HG02763 (cell line): Measurements from ENCODE around the gene MRPS23.

Experiments used
- ATAC-seq: cut with Tn5 transposase; IDR thresholded peaks from one replicate; pipeline ENCODE4 v1.9.1; 2021; ENCODE audit warnings: mild to moderate bottlenecking, moderate library complexity; ENCODE audit not compliant: unreplicated experiment

MRPS23 gene

DNA sequence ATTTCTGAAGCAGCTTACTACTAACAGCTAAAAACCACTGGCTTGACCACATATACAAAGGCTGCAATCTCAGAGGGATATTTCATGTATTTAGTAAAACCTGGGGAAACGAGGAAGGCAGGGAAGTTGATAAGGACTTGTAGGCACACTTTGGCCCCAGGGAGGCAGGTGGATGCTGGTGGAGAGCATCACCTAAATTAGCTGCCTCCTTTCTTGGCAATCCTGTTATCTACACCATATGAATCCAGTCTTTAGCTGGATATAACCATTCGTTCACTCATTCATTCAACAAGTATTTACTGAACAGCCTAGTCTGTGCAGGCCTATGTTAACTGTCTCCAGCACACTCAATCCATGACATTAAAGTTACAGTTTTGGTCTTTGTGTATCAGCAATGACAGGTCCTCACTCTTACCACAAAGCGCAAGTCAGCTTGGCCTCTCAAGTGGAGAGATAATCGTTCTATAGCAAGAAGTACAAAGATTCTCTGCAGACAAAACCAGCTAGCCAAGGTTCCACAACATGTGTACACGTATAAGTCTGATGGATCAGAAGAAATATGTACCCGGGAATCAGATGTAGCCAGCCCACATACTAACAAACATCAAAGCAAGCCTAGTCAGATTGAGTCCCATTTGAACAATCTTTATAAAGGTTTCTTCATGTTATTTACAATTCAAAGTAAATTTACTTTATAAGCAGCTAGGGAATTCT is 10.8 kb downstream of the MRPS23 start:
- ATAC-seq: no peak

DNA sequence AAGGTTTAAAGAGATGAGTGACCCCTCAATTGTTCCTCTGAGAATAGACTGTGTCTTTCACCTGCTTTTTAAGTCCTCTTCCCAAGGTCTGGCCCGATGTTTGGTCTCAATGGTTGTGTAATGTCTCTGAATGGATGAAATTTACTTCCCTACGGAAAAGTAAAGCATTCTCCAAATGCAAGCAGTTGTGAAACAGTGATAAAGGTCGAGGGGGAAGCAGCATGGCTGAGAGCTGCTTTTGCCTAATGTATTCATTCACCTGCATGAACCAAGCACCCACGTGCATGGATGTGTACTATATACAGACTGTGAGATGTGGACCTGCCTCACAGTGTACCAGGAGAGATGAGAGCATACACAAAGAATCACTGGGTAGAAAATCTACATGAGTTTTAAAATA is 11.4 kb downstream of the MRPS23 start:
- no peak for ATAC-seq

DNA sequence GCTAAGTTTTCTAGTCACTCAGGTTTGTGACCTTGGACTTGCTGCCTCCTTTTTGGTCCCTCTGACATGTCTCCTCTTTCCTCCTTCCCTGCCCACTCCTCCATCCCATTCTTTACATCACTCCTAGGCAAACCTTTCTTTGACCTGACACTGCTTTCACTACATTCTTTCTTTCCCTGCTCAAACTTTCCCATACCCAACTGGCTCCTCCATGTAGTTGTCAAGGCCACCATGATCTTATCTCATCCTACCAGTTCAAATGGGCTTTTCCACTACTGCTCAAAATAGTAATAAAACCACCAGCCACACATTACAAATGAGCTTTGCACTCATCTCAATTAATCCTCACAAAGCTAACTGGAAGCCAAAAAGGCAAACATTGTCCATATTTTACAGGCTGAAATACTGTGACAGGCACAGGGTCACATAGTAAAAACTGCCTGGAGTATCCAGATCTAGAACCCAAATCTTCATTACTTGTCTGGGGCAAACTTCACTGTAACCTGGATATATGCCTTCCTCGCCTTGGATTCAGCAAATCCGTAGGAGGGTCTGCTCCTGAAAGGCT is 14.4 kb downstream of the MRPS23 start:
- ATAC-seq: no peak

DNA sequence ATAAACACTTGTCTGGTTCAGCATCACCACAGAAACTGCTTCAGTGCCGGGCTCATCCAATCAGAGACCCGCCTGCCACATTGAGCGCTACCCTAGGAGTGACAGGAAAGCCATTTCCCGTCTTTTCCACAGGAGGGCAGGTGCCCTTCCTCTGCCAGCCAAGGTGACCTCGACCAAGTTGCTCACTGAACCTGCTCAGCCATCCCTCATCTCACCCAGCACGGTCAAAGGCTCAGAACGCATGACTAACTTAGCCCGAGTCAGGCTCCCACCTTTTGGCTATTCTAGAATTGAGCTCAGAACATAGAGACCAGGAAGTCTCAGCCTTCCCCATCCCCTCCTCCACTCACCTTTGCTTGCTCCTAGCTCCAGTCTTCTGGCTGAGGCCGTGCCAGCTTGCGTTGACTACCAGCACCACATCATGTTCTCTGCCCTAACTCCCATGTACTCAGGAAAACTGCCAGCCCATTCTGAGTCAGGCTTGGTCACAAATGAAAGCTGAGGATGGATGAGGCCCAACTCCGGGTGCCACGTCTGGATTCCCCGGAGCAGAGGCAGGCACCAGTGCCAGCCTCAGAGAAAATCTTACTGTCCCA is 15.6 kb downstream of the MRPS23 start:
- ATAC-seq: no peak

DNA sequence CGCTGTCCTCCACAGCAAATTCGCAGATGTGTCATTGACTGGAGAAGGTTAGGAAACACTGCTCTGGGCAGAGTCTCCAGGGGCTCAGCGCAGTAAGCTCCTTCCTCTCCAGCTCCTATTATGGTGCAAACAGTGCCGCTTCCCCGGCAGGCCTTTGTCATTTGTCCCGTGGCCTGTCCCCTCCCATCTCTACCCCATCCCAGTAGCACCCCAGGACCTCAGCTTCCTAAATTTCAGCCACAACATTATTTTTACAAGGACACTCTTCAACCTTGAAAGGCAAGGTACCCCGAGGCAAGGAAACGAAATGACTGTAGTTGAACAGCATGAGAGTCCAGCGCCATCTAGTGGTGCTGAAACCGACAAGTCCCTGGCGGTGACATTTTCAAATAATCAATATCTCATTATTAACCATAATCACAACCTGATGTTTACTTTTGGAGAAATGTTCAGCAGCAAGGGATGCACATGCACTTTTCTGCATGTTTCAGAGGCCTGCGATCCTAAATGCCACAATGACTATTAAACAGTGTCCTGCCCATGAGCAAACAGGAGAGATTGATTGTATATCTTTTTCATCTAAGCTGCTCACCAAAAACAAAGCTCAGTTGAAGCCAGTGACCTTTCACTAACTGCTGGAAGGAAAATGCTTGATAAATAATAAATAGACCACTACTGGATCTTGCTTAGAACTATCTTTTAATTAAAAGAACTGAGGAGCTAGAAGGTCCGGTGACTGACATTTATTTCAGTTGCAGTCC is 16.5 kb downstream of the MRPS23 start:
- ATAC-seq: no peak

DNA sequence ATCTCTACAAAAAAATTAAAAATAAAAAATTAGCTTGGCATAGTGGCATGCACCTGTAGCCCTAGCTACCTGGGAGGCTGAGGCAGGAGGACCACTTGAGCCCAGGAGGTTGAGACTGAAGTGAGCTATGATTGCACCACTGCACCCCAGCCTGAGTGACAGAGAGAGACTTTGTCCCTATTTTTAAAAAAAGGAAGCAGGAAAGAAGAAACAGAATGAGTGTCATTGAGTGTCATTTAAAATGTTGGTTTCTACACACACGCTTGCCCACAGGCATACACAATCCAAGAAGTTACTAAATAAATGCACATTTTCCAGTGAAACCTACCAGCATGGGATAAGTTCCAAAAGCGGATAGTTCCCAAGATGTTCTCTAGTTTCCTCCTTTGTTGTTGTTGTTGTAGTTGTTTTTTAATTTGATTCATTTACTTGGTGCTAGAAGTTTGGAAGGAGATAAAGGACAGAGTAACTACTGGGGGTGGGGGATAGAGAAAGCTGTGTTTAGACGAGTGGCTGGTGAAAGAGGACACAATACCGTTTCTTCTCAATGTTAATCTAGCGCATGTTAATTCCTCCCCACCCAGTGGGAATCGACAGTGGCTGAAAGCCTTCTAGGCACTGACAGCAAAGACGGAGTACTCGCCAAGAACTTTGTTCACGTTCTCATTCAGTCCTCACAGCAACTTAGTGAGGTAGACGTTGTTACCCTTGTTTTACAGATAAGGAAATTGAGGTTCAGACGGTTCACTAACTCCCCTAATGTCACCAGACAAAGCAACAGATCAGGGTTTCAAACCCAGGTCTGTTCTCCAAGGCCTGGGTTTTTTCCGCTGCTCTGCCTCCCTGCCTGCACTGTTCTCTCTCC is 17.3 kb downstream of the MRPS23 start:
- ATAC-seq: no peak

DNA sequence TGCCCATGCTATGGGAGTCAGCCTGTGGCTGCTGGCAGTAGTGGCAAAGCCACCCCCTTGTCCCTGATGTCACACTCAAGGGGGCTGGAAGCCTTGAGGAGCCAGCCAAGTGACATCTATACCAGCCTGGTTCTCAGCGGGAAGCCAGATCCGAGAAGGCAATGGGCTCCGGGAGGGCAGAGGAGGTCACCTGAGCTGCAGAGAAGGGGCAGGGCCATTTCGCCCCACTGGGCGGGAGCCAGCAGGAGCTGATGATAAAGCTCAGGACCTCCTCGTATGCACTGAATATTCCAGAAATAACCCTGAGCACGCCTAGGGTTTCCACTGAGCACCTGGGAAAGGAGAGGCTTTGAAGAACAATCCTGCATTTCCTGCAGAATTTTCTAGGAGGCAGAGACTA is 19.0 kb downstream of the MRPS23 start:
- ATAC-seq: no peak

DNA sequence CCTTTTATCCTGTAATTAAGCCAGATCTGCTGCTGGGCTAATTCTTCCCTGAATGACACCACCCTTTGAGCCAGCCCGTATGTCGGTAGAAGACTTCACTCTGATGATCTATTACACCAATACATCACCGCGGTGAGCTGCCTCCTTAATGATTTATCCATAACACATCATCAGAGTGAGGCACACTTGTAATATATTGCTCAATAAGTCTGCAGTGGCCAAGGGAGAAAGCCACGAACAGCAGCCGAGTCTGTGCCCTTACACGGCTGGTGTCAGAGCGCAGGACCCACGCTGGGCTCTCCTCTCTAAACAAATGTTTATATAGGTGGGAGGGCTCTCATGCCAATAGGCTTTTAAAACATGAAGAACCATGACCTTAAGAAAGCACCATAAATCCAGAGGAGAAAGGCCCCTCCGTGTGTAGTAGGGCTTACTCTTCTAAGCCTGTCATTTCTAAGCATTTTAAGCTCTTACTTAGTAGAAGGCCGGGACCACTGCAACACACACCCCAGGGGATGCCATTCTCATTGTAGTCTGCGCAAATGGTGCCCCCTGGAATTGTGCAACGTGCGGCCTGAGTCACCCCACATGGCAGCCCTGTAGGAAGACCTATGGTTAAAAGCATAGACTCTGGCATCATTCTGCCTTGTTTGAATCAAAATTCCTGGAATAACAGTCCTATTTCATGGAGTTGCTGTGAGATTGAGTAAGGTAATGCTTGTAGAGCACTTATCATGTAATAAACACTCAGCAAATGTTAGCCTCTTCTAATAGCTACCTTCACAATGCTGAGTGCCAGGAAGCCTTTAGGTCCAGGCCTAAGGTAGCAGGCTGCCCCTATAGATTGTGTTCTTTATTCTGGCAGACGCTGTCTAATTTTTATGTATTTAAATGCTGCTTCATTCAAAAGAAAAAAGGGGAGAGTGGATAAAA is 26.1 kb downstream of the MRPS23 start:
- no peak for ATAC-seq

DNA sequence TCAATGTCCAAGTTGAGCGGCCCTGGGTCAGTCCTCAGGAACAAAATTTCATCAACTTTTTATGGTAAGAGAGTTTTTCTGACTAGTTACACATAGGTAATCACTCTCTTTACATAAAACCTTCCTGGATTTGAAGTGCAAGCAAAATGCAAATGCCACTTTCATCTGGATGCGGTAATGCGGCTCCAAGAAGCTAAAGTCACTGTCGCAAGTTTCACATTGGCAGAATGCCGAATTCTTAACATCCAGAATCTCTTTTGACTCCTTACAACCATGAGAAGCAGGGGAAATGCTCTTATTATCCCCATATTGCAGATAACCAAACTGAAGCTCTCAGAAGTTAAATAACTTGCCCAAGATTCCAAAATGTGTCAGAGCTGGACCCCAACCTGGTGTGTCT is 30.0 kb downstream of the MRPS23 start:
- no peak for ATAC-seq

DNA sequence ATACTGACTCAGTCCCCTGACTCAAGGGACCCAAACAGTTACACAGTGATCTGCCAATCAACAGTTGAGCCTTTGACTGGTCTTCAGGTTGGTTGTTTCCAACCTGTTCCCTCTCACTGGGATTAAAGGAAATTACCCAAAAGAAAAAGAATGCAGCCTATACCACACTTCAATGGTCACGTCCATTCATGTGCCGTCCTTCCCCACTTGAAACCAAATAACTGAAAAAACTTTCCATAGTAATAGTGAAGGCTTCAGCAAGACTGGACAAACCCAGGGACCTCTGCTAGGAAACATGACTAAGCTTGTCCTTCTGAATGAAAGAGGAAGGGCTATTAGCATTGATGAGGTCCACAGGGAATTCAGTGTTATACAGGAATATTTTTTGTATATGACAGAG is 30.6 kb downstream of the MRPS23 start:
- no peak for ATAC-seq

DNA sequence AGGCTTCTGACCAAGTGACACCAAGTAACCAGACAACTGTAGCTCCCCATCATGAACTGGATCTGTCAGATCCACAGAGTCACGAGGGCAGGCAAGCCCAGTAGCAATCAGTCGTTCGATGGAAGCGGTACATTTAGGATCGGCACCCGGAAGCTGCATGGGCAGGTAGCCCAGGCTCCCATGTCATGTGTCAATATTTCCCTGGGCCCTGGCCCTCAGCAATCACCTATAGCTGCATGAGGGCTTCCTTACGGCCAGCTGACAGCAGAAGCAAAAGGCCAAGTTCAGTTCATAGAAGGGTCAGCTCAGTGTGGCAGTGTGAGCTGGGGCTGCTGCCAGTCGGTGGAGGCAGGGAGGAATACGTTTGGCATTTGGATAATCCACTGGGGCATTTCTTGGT is 31.8 kb downstream of the MRPS23 start:
- no peak for ATAC-seq

DNA sequence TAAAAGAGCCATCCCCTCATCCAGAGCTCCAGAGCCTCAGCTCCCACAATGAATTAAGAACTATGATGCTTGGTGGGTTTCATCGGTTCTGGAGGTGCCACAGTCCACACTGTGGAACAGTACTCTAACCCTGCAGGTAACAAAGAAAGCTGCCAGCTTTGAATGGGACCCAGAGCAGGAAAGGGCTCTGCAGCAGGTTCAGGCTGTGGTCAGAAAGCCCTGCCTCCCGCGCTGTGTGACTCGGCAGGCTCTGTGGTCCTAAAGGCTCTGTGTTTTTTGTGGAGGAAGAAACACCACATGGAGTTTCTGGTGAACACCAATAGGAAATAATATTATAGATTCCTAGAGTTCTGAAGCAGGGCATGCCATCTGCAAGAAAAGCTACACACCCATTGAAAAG is 32.5 kb downstream of the MRPS23 start:
- ATAC-seq: no peak

DNA sequence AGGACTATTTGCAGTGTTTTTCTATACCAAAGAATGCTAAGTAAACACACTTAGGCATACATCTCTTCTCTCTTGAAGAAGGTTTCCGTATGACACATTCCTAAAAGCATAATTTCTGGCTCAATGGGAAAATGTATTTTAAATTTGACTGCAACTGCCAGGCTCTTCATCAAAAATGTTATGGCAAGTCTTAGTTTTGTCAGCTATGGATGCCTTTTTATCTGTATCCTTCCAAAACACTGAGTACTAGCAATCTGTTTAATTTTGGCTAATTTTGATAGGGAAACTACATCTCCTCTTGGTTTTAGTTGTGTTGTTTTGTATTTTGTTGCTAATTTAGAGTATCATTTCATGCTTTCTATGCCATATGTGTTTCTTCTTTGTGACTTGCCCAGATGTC is 35.4 kb downstream of the MRPS23 start:
- ATAC-seq: no peak

DNA sequence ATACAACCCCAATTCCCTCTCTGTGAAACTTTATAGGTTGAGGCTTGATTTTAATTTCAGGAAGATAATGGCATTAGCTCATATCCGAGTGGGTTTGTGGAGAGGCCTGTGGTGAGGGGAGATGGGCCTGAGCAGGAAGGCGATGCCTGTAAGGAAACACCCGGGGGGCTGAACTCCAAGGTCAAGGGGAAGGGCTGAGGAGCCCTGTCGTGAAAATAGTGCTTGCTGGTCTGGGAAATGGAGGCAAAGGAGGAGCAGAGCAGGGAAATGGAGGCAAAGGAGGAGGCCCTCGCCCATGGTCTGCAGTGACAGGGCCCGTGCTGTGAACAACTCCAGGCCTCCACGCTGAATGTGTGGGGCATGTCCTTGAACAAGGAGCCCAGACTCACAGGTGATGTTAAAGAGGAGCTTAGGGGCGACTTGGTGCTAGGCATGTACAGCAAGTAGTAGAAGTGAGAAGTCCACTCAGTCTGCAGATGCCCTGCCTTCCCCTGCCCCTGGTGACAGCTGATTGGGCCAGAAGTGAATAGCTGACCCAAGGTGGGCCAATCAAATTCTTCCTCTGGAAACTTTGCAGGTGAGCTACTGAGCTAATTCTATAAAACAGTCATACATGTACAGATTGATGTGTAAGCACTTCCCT is 38.1 kb downstream of the MRPS23 start:
- ATAC-seq: no peak

DNA sequence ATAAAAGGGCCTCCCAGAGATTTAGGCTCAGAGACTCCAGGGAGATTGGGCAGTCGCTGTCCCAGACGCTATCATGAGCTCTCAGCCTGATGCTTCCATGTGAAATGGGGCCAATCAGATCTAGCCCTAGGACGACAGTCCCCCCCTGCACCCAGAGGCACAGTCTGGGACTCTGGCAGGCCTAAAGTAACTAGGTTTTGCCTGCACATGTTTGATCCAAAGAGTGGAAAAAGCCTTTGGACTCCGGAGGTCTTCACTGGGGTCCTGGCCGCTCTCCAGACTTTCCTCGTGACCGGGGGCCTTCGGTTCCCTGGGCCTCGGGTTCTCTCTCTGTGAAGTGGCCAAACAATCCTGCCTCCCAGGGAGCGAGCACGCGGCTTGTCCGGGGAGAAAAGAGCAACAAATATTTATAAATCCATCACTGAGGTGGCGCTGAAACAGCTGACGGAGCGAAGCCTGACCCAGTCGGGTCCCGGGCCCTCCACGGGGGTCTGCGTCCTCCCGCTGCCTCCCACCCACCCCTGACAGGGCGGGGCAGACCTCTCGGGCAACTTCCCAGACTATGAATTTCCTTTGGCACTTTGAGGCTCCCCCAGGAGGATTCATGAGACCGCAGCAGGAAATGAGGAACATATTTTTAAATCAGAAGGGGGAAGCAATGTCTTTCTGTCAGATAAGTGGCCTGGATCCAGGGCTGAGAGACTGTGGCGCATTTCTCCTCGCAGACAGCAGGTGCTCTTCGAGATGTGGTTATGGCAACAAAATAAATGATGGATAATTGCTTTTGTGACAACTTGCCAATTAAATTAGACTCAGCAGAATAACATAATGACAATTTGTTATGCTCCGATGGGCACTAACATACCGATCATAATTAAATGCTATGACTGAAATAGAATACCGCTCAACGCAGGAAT is 38.9 kb downstream of the MRPS23 start:
- ATAC-seq: no peak

DNA sequence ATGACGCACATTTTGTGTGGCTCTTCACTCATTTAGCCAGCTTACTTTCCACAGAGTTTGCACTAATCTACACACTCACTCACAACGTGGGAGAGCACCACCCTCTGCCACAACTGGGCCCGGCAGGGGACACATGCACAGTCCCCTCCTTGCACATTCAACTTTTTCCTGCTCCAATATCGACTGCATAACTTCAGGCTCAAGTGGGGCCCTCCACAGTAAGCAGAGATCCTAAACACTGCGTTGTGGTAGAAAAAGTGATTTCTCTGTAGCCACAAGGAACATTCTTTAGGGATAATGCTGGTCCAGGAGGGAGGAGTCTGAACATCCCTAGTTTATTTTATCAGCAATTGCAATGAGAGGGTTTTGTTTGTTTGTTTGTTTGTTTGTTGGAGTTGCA is 40.0 kb downstream of the MRPS23 start:
- ATAC-seq: no peak

DNA sequence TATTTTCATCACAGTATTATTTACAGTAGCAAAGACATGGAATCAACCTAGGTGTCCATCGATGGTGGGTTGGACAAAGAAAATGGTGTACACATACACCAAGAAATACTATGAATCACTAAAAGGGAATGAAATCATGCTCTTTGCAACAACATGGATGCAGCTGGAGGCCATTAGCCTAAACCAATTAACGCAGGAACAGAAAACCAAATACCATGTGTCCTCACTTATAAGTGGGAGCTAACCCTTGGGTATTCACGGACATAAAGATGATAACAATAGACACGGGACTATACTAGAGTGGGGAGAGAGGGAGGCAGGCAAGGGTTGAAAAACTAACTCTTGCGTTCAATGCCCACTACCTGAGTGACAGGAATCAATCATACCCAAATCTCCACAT is 41.0 kb downstream of the MRPS23 start:
- ATAC-seq: no peak

DNA sequence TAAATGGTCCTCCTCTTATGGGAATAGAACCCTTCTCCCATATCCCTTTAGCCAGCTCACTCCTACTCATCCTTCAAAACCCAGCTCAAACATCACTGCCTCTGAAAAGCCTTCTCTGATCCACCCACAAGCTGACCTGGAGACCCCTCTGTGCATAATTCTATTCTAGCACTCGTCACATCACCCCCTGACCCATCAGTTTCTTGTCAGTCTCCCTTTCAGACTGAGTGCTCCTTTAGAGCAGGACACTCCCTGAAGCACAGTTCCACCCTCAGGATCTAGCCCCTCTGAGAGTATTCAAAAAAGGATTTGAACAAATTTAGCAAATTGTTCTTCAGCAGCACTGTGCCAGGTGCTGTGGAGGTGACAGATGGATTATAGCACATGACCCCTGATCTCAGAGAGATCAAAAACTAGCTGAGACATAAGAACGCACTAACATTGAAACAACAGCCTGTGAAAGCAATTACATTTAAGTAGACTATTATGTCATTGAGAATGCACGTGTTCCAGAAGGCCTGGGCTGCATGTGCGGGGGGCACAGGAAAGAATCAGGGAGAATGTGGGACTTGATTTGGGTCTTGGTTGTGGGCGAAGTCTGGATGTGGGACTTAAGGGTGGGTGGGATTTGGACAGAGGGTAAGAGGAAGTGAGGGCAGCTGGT is 43.5 kb downstream of the MRPS23 start:
- no peak for ATAC-seq
